ENCODE data around the gene FRMPD1. TPM values are rescaled to one million over a fixed set of nuclear protein-coding genes. Genes with fewer than 3 reads are reported as not detected.

Gene FRMPD1
- total RNA-seq, 1 donor from 2014 or later = 0.07 TPM

DNA sequence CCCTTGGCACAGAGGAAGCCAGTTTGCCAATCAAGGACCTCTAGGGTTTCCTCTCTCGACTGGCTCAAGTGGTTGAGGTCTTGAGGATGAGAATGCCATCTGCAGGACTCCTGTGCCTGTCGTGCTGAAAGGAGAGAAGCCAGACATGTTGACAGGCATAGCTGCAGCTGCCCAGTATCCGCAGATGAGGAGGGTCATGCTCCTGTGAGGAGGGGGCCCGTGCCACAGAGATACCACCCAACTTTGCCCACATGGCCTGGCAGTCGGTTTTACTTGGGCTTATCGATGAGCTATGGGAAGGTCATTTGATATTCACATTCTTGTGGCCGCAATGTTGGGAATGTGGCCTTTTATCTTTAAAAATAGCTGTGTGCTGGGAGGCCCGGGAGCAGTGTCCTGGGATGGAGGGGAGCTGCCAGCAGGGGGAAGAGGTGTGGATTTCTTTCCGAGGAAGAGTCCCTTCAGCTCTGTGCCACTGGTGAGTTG is 17.4 kb downstream of the FRMPD1 start:
- H3K27ac ChIP-seq (ENCODE audit: low read depth, low read length) = no peak overlapping the region
- peaks cover 25% of the 10 kb centered on the region for H3K27me3 Mint-ChIP-seq (ENCODE audit: low read depth, unreplicated experiment)
- FAIRE-seq (no peak), DNase-seq (ENCODE audit: low read depth) (no peak)
- TF ChIP-seq, protein P1, sequence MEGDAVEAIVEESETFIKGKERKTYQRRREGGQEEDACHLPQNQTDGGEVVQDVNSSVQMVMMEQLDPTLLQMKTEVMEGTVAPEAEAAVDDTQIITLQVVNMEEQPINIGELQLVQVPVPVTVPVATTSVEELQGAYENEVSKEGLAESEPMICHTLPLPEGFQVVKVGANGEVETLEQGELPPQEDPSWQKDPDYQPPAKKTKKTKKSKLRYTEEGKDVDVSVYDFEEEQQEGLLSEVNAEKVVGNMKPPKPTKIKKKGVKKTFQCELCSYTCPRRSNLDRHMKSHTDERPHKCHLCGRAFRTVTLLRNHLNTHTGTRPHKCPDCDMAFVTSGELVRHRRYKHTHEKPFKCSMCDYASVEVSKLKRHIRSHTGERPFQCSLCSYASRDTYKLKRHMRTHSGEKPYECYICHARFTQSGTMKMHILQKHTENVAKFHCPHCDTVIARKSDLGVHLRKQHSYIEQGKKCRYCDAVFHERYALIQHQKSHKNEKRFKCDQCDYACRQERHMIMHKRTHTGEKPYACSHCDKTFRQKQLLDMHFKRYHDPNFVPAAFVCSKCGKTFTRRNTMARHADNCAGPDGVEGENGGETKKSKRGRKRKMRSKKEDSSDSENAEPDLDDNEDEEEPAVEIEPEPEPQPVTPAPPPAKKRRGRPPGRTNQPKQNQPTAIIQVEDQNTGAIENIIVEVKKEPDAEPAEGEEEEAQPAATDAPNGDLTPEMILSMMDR (IDR thresholded peaks at IDR 0.05; ENCODE audit: insufficient read depth, low read depth, low read length) = peak; percentile 17
- TF ChIP-seq EZH2 (IDR thresholded peaks at IDR 0.05; ENCODE audit: insufficient read depth, low read length) = no peak
- H3K4me1 Mint-ChIP-seq (ENCODE audit: low read depth, unreplicated experiment) = peaks cover 9% of the 10 kb centered on the region
- H3K36me3 ChIP-seq (ENCODE audit: insufficient read depth, low read length) = no peaks in the 10 kb centered on the region
- H3K4me1 ChIP-seq (ENCODE audit: insufficient read depth, low read length) = no peaks in the 10 kb centered on the region
- no peaks in the 10 kb centered on the region for H4K20me1 ChIP-seq (ENCODE audit: insufficient read depth, low read length)
- H3K9me3 ChIP-seq (ENCODE audit: insufficient read depth, low read depth, low read length) = no peaks in the 10 kb centered on the region
- H2AFZ ChIP-seq (ENCODE audit: low read depth, low read length) = no peak overlapping the region
- no peak overlapping the region for H3K4me3 ChIP-seq (ENCODE audit: insufficient read depth, low read depth, low read length)
- no peaks in the 10 kb centered on the region for H3K9me3 Mint-ChIP-seq (ENCODE audit: unreplicated experiment)
- H3K4me3 Mint-ChIP-seq (ENCODE audit: unreplicated experiment) = no peak overlapping the region
- no peaks in the 10 kb centered on the region for H3K79me2 ChIP-seq (ENCODE audit: insufficient read depth, low read length)
- peaks cover 33% of the 10 kb centered on the region for H3K27me3 ChIP-seq (ENCODE audit: insufficient read depth, low read length)
- no peaks in the 10 kb centered on the region for H3K36me3 Mint-ChIP-seq (ENCODE audit: low read depth, unreplicated experiment)
- H3K4me2 ChIP-seq (ENCODE audit: low read length) = no peak overlapping the region
- H3K27ac Mint-ChIP-seq (ENCODE audit: unreplicated experiment) = no peak overlapping the region
- H3K9ac ChIP-seq (ENCODE audit: low read length) = no peak overlapping the region

DNA sequence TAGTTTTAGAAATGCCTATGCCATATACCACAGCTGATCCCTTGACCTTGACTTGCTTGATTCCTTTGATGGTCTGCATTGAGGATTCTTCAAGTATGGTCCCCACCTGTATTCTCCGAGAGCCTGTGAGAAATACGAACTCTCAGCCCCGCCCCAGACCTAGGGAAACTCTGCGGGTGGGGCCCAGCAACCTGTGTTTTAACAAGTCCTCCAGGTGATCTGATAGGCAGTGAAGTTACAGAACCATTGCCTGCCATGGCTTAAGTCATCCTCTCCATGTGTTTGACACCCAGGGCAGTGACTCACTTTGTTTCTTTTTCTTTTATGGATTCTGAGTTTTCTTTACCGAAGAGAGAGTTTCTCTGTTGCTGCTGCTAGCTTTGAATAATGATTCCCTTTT is 18.5 kb downstream of the FRMPD1 start:
- FAIRE-seq (no peak), DNase-seq (ENCODE audit: low read depth) (no peak)
- TF ChIP-seq, protein P1 (IDR thresholded peaks at IDR 0.05; ENCODE audit: insufficient read depth, low read depth, low read length) = no peak
- Mint-ChIP-seq H3K27me3 (ENCODE audit: low read depth, unreplicated experiment) (peaks cover 27% of the 10 kb centered on the region), H3K27ac (ENCODE audit: unreplicated experiment) (no peak overlapping the region), H3K4me1 (ENCODE audit: low read depth, unreplicated experiment) (peaks cover 9% of the 10 kb centered on the region), H3K4me3 (ENCODE audit: unreplicated experiment) (no peak overlapping the region), H3K9me3 (ENCODE audit: unreplicated experiment) (no peaks in the 10 kb centered on the region), H3K36me3 (ENCODE audit: low read depth, unreplicated experiment) (no peaks in the 10 kb centered on the region)
- H3K4me2 ChIP-seq (ENCODE audit: low read length) = no peak overlapping the region
- H2AFZ ChIP-seq (ENCODE audit: low read depth, low read length) = no peak overlapping the region
- no peak overlapping the region for H3K27ac ChIP-seq (ENCODE audit: low read depth, low read length)
- H3K4me1 ChIP-seq (ENCODE audit: insufficient read depth, low read length) = no peaks in the 10 kb centered on the region
- H3K27me3 ChIP-seq (ENCODE audit: insufficient read depth, low read length) = peaks cover 32% of the 10 kb centered on the region
- H3K4me3 ChIP-seq (ENCODE audit: insufficient read depth, low read depth, low read length) = no peak overlapping the region
- no peaks in the 10 kb centered on the region for H3K79me2 ChIP-seq (ENCODE audit: insufficient read depth, low read length)
- no peaks in the 10 kb centered on the region for H3K9me3 ChIP-seq (ENCODE audit: insufficient read depth, low read depth, low read length)
- H3K36me3 ChIP-seq (ENCODE audit: insufficient read depth, low read length) = no peaks in the 10 kb centered on the region
- no peak overlapping the region for H3K9ac ChIP-seq (ENCODE audit: low read length)
- no peaks in the 10 kb centered on the region for H4K20me1 ChIP-seq (ENCODE audit: insufficient read depth, low read length)

DNA sequence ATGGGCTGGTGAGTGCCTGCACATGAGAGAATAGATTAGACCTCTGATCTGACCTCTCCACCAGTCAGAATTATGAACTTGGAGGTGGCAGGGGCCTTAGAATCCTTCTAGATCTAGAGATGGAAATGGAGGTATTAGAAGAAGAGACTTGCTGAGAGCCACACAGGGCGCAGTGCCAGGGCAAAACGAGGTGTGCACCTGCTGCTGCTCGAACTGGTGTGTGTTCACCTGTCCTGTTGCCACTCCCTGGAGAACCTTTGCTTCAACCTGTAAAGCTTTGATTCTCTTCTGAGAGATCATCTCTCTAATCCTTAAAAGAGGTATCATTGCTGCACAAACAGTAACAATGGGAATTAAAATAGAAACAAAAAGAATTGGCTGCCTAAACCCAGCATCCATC is 24.9 kb downstream of the FRMPD1 start:
- Histone ChIP-seq H3K4me2 (ENCODE audit: low read length) (no peak overlapping the region), H2AFZ (ENCODE audit: low read depth, low read length) (no peak overlapping the region), H3K4me3 (ENCODE audit: insufficient read depth, low read depth, low read length) (no peak overlapping the region), H3K79me2 (ENCODE audit: insufficient read depth, low read length) (no peaks in the 10 kb centered on the region), H3K27me3 (ENCODE audit: insufficient read depth, low read length) (peaks cover 40% of the 10 kb centered on the region), H3K27ac (ENCODE audit: low read depth, low read length) (no peak overlapping the region), H3K9me3 (ENCODE audit: insufficient read depth, low read depth, low read length) (no peaks in the 10 kb centered on the region), H3K4me1 (ENCODE audit: insufficient read depth, low read length) (no peaks in the 10 kb centered on the region), H3K9ac (ENCODE audit: low read length) (no peak overlapping the region), H4K20me1 (ENCODE audit: insufficient read depth, low read length) (no peaks in the 10 kb centered on the region), H3K36me3 (ENCODE audit: insufficient read depth, low read length) (no peaks in the 10 kb centered on the region)
- H3K4me1 Mint-ChIP-seq (ENCODE audit: low read depth, unreplicated experiment) = peaks cover 1% of the 10 kb centered on the region
- FAIRE-seq (no peak), DNase-seq (ENCODE audit: low read depth) (no peak)
- H3K9me3 Mint-ChIP-seq (ENCODE audit: unreplicated experiment) = no peaks in the 10 kb centered on the region
- peaks cover 53% of the 10 kb centered on the region for H3K27me3 Mint-ChIP-seq (ENCODE audit: low read depth, unreplicated experiment)
- TF ChIP-seq, protein P1 (IDR thresholded peaks at IDR 0.05; ENCODE audit: insufficient read depth, low read depth, low read length) = no peak
- TF ChIP-seq EZH2 (IDR thresholded peaks at IDR 0.05; ENCODE audit: insufficient read depth, low read length) = no peak
- H3K36me3 Mint-ChIP-seq (ENCODE audit: low read depth, unreplicated experiment) = no peaks in the 10 kb centered on the region
- no peak overlapping the region for H3K4me3 Mint-ChIP-seq (ENCODE audit: unreplicated experiment)
- H3K27ac Mint-ChIP-seq (ENCODE audit: unreplicated experiment) = no peak overlapping the region
